ENCODE data around the gene GNAT1.

The GNAT1 gene

GRCh38 chr3:50190936-50191660 is at the start of gene GNAT1:
Gene GNAT1 (plus strand): TSS chr3:50191610. CDS start chr3:50191726, 116 bp downstream.
- DNase-seq = no peak

DNA sequence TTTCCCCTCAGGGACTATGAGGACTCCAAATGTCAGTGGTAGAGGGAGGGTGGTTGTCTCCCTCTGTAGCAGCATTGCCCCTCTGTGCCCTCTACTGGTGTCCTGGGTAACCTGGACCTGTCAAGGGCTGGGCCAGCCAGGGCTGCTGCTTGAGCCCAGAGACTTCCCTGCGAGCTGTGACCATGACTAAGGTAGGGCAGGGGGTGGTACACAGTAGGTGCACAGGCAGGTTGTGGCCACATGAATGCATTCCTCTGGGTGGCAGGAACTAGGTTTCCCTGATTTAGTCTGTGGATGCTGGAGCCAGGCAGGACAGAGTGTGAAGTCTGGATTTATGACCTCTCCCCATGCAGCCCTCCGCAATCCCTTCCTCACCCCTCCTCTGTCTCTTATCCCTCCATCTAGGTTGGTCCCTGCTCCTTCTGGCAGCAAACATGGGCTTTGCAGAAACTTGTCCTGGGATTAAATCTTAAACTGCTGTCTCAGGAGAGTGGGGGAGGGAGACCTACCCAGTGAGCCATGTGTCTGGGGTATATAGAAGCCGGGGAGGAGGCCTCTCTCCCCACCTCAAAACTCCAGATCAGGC is 45.0 kb upstream of the GNAT1 start:
- DNase-seq = no peak

DNA sequence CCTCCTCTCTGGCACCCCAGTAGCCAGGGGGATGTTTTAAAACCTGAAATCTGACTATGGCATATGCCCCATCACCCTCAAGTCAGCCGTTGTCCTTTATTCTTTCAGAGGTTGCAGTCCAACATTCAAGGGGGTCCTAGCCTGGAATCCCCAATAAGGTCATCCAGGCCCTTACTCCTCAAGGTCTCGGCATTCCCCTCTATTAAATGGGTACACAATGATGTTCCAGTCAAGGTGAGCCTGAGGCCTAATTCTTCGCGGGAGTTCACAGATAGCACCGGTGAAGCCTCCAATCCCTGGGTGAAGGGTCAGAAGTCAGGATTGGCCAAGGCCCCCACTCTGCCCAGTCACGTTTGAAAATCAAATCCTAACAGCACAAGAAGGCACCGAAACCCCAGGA is 44.4 kb upstream of the GNAT1 start:
- DNase-seq = no peak

- no peak for DNase-seq
These were observed 44.0 kb upstream of the GNAT1 start for GRCh38 chr3:50147447-50147846.

GRCh38 chr3:50147861-50148260 is 43.5 kb upstream of the GNAT1 start:
- no peak for DNase-seq

- DNase-seq = no peak
These were observed 41.0 kb upstream of the GNAT1 start for GRCh38 chr3:50150404-50150750.

DNA sequence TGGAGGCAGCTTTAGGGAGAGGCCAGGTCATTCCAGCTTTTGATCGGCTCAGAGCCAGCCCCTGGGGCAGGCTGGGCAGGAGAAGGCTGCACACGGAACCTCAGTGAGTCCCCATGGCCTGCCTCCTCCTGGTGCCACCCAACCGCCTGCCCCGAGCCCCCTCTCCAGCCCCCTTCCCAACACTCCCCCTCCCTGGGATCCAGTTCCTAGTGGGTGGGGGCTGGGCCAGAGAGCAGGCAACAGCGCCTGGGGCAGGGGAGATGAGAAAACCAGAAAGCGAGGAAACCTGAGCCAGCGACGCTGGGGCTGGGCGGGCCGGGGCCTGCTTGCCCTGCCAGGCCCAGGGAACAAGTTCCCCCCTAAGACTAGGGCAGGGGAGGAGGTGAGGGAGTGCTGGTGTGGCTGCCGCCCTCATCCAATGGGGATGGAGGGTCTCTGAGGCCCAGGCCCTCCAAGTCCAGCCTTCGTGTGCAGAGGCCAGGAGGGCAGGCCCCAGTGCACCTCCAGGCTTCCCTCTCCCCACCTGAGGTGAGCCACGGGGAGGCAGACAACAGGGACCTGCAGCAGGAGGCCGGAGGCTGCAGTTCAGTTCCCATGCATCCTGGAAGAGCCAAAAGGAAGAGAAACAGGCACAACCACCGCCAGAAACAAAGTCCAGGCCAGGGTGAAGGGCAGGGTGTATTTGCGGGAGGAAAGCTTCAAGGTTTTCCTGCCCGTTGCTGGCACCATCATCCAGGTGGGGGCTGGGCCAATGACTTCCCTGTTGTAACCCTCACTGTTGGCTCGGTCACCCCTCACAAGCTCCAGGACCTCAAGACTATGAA is 40.3 kb upstream of the GNAT1 start:
- DNase-seq = no peak

DNA sequence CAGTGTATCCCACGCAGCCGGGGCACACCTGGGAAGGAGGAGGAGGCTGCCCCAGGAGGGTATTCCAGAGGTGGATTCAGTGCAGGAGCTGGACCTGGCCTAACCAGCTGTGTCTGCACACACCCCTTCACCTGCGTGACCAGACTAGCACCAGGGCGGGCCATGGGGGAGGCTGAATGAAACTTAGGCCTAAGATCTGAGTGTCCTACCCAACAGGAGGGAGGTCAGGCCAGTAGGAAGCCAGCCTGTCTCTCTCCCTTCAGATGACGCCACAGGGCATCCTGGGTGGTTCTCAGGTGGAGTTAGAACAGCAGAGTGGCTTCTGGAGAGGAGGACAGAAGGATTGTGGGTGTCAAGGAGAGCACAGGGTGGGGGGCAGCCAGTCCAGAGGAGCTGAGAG is 39.7 kb upstream of the GNAT1 start:
- DNase-seq = no peak

- no peak for DNase-seq
These were observed 37.5 kb upstream of the GNAT1 start for GRCh38 chr3:50153782-50154475.

- no peak for DNase-seq
These were observed 37.0 kb upstream of the GNAT1 start for GRCh38 chr3:50154476-50154839.

- DNase-seq = peak; percentile 9 to 62 (median 31)
These were observed 36.4 kb upstream of the GNAT1 start, which contains the start of gene SEMA3F for GRCh38 chr3:50154840-50155490. Gene SEMA3F (plus strand): TSS chr3:50155324. CDS start chr3:50159623, 4,299 bp downstream.

DNA sequence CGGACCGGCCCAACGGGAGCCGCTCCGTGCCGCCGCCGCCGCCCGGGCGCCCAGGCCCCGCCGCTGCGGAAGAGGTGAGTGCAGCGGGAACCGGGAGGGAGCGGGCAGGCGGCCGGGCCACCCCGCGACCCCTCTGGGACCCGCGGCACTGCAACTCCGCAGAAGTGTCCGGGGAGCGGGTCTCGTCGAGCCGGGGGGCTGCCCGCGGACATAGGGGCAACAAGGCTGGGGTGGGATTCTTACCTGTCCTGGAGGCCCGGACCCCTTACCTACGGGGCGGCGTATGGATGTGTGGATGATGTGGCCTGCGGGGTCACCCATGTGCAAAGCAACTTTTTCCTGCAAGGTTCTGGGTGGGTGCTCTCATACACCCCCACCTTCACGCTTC is 35.9 kb upstream of the GNAT1 start:
- DNase-seq = no peak

GRCh38 chr3:50155891-50156290 is 35.5 kb upstream of the GNAT1 start:
- DNase-seq = no peak

DNA sequence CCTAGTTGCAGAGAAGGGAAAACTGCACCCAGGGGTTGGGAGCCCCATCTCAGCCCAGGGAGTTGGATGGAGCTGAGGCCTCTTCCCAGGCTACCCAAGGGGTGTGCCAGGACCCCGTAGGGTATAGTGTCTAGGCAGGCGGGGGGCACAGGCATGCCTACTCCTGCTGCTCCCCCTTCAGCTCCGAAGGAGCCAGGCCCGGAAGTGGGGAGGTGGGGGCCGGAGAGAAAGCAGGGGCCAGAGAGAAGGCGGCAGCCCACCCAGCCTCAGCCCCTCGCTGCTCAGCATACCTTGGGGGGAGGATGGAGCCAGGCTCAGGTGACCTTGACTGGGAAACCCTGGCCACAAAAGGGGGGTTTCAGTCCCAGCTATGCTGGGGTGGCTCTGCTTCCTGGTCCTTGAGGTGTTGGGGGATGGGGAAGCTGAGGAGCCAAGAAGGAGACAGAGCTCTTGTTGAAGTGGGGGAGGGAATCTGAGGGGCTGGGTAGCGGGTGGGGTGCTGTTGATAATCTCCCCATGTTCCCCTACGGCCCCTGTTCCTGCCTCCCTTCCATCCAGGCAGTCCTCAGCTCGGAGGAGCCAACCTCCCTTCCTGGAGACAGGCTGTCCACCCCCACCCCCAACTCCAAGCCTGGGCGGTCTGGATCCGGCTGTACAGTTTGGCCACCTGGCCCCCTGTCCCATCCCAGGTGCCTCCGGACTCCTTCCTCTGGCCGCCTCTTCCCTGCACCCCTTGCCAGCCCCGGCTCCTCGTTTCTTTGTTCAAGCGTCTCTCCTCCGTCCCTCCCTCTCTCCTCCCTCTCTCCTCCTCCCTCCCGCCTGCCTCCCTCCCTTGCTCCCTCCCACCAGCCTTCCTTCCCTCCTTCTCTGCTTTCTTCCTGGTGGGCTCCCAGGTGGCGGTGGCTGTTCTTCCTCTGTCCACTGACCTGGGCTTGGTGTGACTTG is 34.6 kb upstream of the GNAT1 start:
- DNase-seq = no peak

DNA sequence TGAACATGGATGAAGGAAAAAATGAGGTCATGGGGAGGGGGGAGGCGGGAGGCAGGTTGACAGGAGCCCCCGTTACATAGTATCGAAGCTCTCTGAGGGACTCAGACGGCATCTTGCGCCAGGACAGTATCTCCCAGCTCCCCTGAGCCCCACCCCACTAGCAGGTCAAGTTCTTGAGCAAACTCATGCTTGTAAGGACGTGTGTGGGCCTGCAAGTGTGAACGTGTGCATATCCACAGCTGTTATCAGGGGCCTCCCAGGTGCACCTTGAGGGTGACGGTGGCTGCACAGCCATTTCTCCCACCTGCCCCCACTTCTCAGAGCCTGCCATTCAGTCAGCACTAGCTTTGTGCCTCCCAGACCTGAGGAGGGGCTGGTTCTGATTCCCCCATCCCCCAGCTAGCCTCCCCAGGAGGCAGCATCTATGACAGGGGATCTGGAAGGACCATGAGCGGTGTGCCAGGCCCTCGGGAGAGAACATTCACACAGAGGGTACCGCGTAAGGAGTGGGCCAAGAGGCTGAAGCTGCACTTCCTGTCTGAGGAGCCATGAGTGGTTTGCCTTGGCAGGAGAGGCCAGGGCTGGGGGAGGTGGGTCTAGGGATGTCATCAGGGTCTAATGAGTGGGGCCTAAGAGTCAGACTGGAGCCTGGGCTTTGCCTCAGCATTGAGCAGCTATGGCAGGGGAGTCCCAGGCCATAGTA is 33.4 kb upstream of the GNAT1 start:
- DNase-seq = no peak

- DNase-seq = no peak
These were observed 32.8 kb upstream of the GNAT1 start for GRCh38 chr3:50158530-50159146.

- no peak for DNase-seq
These were observed 30.8 kb upstream of the GNAT1 start for GRCh38 chr3:50160561-50160983.

DNA sequence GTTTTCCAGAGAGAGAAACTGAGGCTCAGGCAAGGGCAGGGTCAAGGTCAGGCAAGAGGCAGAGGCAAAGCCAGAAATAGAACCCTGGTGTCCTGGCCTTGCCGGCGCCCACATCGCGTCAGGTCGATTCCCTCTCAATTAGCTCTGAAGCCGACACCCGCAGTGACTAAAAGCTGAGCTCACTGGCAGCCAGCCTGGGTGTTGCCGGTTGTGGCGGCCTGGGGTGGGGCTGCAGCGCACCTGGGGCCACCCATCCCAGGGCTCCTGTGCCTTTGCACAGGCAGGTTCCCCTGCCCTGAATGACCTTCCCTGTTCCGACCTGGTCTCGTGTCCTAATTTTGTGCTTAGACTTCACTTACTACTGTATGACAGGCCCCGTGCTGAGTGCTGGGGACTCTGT is 30.1 kb upstream of the GNAT1 start:
- DNase-seq = no peak

GRCh38 chr3:50162034-50162883 is 29.2 kb upstream of the GNAT1 start:
- no peak for DNase-seq

Data from activated naive CD4-positive, alpha-beta T cell (primary cell).